Measurements from ENCODE around the gene CAMKK1. TPM values are rescaled to one million over a fixed set of nuclear protein-coding genes. Genes with fewer than 3 reads are reported as not detected.

CAMKK1 gene
- total and polyA plus RNA-seq, 2 experiments from 2014 or later: 4.3 to 7.1 TPM

DNA sequence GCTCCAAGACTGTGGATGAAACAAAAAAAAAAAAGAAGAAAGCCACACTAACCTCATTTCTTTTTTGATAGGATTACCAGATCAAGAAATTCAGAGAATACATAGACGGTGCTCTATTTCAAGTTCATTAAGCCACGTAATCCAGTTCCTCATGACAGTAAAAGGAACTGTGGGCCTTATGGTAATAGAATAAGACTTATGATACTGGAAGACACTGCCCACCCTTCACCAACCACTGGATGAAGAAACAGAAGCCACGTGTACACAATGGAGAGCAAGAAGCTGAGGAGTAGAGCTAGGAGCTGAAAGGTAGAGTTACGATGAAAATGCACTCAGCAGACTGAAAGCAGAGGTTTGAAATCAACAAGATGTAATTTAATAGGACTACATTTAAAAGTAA is 58.0 kb downstream of the CAMKK1 start:
- peaks cover 22% of the 10 kb centered on the region for H3K36me3 ChIP-seq (ENCODE audit: insufficient read depth)
- no peak overlapping the region for H2AFZ ChIP-seq
- H3F3A ChIP-seq (replicated peaks; ENCODE audit: low read depth): no peaks in the 10 kb centered on the region
- no peaks in the 10 kb centered on the region for H3K4me1 ChIP-seq (ENCODE audit: insufficient read depth)
- no peaks in the 10 kb centered on the region for H3K27me3 ChIP-seq (ENCODE audit: insufficient read depth)
- no peak overlapping the region for H3K4me3 ChIP-seq
- no peaks in the 10 kb centered on the region for H3K9me3 Mint-ChIP-seq
- peaks cover 39% of the 10 kb centered on the region for H4K20me1 ChIP-seq (replicated peaks; ENCODE audit: insufficient read depth)
- peaks cover 1% of the 10 kb centered on the region for H3K27me3 Mint-ChIP-seq (ENCODE audit: insufficient read depth, low read depth, poor library complexity)
- no peaks in the 10 kb centered on the region for H3K4me1 Mint-ChIP-seq
- TF ChIP-seq ZNF114 (CRISPR knock-in tag; IDR thresholded peaks at IDR 0.05) (no peak), POLR2AphosphoS5 (IDR thresholded peaks at IDR 0.05; ENCODE audit: low read depth) (no peak), STAT1 (IDR thresholded peaks at IDR 0.05; ENCODE audit: unreplicated experiment) (no peak), EZH2 (IDR thresholded peaks at IDR 0.05; ENCODE audit: low read depth, unreplicated experiment) (no peak), CREB1 (CRISPR knock-in tag; IDR thresholded peaks at IDR 0.05; ENCODE audit: low read depth) (no peak), ZNF331 (CRISPR knock-in tag; IDR thresholded peaks at IDR 0.05; ENCODE audit: low read depth) (no peak), JUNB (IDR thresholded peaks at IDR 0.05; ENCODE audit: unreplicated experiment) (no peak)
- TF ChIP-seq, protein P1, sequence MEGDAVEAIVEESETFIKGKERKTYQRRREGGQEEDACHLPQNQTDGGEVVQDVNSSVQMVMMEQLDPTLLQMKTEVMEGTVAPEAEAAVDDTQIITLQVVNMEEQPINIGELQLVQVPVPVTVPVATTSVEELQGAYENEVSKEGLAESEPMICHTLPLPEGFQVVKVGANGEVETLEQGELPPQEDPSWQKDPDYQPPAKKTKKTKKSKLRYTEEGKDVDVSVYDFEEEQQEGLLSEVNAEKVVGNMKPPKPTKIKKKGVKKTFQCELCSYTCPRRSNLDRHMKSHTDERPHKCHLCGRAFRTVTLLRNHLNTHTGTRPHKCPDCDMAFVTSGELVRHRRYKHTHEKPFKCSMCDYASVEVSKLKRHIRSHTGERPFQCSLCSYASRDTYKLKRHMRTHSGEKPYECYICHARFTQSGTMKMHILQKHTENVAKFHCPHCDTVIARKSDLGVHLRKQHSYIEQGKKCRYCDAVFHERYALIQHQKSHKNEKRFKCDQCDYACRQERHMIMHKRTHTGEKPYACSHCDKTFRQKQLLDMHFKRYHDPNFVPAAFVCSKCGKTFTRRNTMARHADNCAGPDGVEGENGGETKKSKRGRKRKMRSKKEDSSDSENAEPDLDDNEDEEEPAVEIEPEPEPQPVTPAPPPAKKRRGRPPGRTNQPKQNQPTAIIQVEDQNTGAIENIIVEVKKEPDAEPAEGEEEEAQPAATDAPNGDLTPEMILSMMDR (conservative IDR thresholded peaks at IDR 0.05; ENCODE audit: low read depth in 2 of 2): no peak
- TF ChIP-seq, protein P2, sequence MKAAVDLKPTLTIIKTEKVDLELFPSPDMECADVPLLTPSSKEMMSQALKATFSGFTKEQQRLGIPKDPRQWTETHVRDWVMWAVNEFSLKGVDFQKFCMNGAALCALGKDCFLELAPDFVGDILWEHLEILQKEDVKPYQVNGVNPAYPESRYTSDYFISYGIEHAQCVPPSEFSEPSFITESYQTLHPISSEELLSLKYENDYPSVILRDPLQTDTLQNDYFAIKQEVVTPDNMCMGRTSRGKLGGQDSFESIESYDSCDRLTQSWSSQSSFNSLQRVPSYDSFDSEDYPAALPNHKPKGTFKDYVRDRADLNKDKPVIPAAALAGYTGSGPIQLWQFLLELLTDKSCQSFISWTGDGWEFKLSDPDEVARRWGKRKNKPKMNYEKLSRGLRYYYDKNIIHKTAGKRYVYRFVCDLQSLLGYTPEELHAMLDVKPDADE (IDR thresholded peaks at IDR 0.05): no peak
- TF ChIP-seq, protein P3, sequence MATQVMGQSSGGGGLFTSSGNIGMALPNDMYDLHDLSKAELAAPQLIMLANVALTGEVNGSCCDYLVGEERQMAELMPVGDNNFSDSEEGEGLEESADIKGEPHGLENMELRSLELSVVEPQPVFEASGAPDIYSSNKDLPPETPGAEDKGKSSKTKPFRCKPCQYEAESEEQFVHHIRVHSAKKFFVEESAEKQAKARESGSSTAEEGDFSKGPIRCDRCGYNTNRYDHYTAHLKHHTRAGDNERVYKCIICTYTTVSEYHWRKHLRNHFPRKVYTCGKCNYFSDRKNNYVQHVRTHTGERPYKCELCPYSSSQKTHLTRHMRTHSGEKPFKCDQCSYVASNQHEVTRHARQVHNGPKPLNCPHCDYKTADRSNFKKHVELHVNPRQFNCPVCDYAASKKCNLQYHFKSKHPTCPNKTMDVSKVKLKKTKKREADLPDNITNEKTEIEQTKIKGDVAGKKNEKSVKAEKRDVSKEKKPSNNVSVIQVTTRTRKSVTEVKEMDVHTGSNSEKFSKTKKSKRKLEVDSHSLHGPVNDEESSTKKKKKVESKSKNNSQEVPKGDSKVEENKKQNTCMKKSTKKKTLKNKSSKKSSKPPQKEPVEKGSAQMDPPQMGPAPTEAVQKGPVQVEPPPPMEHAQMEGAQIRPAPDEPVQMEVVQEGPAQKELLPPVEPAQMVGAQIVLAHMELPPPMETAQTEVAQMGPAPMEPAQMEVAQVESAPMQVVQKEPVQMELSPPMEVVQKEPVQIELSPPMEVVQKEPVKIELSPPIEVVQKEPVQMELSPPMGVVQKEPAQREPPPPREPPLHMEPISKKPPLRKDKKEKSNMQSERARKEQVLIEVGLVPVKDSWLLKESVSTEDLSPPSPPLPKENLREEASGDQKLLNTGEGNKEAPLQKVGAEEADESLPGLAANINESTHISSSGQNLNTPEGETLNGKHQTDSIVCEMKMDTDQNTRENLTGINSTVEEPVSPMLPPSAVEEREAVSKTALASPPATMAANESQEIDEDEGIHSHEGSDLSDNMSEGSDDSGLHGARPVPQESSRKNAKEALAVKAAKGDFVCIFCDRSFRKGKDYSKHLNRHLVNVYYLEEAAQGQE (IDR thresholded peaks at IDR 0.05; ENCODE audit: unreplicated experiment): no peak
- no peak overlapping the region for H3K4me3 Mint-ChIP-seq
- peaks cover 91% of the 10 kb centered on the region for H3K79me2 ChIP-seq (replicated peaks; ENCODE audit: insufficient read depth)
- peaks cover 46% of the 10 kb centered on the region for H3K36me3 Mint-ChIP-seq (ENCODE audit: low read depth)
- no peaks in the 10 kb centered on the region for H3K9me2 ChIP-seq (ENCODE audit: insufficient read depth)
- ATAC-seq: no peak
- no peak for DNase-seq (ENCODE audit: low spot score)
- no peak overlapping the region for H3K27ac ChIP-seq (ENCODE audit: low read depth)
- H3K4me2 ChIP-seq: no peak overlapping the region
- no peak overlapping the region for H3K27ac Mint-ChIP-seq

DNA sequence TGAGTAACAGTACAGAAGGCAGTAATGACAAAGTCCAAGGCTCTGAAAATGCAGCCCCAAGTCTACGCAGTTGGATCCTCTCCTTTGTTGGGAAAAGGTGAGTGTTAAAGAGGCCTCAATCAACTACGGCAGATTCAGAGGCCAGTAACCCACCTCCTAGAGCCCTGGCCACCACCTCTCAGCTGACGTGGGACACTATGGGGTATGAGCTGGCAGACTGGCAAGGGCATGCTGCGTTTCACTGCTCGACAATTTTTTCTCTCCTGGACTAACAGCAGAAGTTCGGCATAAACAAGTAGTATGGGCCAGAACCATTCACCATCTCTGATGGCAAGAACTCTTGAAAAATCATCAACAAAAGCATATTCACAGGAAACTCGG is 64.0 kb downstream of the CAMKK1 start:
- H3K4me1 ChIP-seq (ENCODE audit: insufficient read depth): no peaks in the 10 kb centered on the region
- H3K9me3 Mint-ChIP-seq: no peaks in the 10 kb centered on the region; the same call in 2 of the 3 replicates
- H3K4me3 ChIP-seq: no peak overlapping the region
- peaks cover 60% of the 10 kb centered on the region for H3K36me3 Mint-ChIP-seq (ENCODE audit: low read depth)
- no peaks in the 10 kb centered on the region for H3K9me2 ChIP-seq (ENCODE audit: insufficient read depth)
- H3K4me2 ChIP-seq: no peak overlapping the region
- peaks cover 21% of the 10 kb centered on the region for H3K36me3 ChIP-seq (ENCODE audit: insufficient read depth)
- no peak overlapping the region for H3K27ac ChIP-seq (ENCODE audit: low read depth)
- H3K27me3 ChIP-seq (ENCODE audit: insufficient read depth): no peaks in the 10 kb centered on the region
- H3K79me2 ChIP-seq (replicated peaks; ENCODE audit: insufficient read depth): peaks cover 45% of the 10 kb centered on the region
- H3K4me1 Mint-ChIP-seq: no peaks in the 10 kb centered on the region
- peaks cover 19% of the 10 kb centered on the region for H4K20me1 ChIP-seq (replicated peaks; ENCODE audit: insufficient read depth)
- H3F3A ChIP-seq (replicated peaks; ENCODE audit: low read depth): no peaks in the 10 kb centered on the region; the same call in 1 of the 2 replicates
- ATAC-seq: no peak
- H3K27me3 Mint-ChIP-seq (ENCODE audit: insufficient read depth, low read depth, poor library complexity): no peaks in the 10 kb centered on the region
- H3K27ac Mint-ChIP-seq: no peak overlapping the region
- H3K4me3 Mint-ChIP-seq: no peak overlapping the region
- H2AFZ ChIP-seq: no peak overlapping the region
- DNase-seq (ENCODE audit: low spot score): no peak
- TF ChIP-seq, protein P3 (IDR thresholded peaks at IDR 0.05; ENCODE audit: unreplicated experiment): no peak
- no peak for TF ChIP-seq CREB1 (CRISPR knock-in tag; IDR thresholded peaks at IDR 0.05; ENCODE audit: low read depth)
- TF ChIP-seq, protein P1 (conservative IDR thresholded peaks at IDR 0.05; ENCODE audit: low read depth in 2 of 2): no peak
- TF ChIP-seq, protein P2 (IDR thresholded peaks at IDR 0.05): no peak
- no peak for TF ChIP-seq POLR2AphosphoS5 (IDR thresholded peaks at IDR 0.05; ENCODE audit: low read depth)
- no peak for TF ChIP-seq ZNF114 (CRISPR knock-in tag; IDR thresholded peaks at IDR 0.05)

Data from GM23338 (cell line).